NCI-H774 (cell line): ENCODE data around the gene RUVBL2.

Experiments
- DNase-seq: peaks from one replicate; lab custom pipeline; 2025; lab: John Stamatoyannopoulos, UW

The RUVBL2 gene

DNA sequence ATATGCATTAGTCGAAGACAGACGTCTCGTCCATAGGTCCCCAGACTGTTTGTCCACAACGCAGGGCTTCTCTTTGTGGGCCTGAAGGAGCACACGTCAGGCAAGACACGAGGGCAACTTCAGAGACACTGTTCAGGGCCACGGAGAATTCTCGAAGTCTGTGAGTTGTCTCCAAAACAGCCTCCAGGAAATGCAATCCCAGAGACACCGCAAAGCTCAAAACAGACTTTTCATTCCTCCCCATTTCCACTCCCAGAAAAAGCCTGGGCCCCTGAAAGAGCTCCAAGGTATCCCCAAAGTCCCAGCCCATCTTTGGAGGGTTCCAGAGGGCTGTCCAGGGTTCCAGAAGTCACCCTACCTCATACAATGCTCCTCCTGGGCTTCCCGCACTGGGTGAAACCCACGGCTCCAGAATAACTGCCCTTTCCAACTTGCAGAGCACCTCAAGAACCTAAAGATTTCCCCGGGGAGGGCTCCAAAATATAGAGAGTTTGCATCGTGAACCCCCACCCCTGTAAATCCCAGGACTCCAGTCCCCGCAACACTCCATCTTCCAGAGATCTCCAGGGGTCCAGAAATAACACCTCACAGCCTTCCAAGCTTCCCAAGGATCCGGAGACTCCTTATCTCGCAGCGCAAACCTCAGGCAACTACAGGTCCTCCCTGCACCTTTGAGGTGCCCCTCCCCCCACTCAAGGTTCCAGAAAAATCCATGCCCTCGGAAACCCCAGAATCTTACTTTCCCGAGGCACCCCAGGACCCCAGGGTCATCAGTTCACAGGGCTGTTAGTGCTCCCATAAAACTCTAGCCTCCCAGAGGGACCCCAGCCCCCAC is 29.3 kb upstream of the RUVBL2 start:
- no peak for DNase-seq

DNA sequence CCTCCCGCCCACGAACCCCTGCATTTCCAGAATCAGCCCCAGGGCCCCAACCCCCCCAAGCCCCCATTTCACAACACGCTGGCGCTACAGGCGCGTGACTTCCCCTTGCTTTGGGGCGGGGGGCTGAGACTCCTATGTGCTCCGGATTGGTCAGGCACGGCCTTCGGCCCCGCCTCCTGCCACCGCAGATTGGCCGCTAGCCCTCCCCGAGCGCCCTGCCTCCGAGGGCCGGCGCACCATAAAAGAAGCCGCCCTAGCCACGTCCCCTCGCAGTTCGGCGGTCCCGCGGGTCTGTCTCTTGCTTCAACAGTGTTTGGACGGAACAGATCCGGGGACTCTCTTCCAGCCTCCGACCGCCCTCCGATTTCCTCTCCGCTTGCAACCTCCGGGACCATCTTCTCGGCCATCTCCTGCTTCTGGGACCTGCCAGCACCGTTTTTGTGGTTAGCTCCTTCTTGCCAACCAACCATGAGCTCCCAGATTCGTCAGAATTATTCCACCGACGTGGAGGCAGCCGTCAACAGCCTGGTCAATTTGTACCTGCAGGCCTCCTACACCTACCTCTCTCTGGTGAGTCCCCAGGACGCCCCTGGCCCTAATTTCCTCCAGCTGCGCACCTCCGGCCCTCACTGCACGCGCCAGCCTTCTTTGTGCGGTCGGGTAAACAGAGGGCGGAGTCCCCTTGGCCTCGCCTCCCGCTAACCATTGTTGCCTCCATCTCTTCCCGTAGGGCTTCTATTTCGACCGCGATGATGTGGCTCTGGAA is 28.5 kb upstream of the RUVBL2 start, which contains the start of gene FTL:
Gene FTL, plus strand, starts transcription at position 270 of the 766 bp plus-strand sequence. Its CDS starts 199 bp downstream, at position 469.
- DNase-seq: peak; percentile 89

DNA sequence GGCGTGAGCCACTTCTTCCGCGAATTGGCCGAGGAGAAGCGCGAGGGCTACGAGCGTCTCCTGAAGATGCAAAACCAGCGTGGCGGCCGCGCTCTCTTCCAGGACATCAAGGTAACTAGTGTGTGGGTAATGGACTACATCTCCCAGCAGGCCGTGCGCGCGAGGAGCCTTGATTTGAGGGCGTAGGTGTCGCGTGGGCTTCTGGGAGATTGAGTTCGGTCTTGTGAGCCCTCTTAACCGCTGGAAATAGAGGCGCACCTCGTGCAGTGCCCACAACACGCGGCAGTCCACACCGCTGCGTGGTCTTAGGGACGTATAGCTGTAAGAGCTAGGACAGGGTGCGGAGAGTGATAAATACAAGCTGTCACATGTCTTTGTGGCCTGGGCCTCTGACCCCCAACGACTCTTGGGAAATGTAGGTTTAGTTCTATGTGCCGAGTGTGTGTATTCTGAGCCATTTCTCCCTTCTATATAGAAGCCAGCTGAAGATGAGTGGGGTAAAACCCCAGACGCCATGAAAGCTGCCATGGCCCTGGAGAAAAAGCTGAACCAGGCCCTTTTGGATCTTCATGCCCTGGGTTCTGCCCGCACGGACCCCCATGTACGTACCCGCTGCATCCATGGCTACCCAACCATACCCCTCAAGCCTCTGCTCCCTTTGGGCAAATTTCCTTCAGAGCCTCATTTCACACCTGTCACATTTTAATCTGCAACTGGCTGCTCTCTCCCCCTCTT is 27.7 kb upstream of the RUVBL2 start:
- DNase-seq: peak; percentile 77

DNA sequence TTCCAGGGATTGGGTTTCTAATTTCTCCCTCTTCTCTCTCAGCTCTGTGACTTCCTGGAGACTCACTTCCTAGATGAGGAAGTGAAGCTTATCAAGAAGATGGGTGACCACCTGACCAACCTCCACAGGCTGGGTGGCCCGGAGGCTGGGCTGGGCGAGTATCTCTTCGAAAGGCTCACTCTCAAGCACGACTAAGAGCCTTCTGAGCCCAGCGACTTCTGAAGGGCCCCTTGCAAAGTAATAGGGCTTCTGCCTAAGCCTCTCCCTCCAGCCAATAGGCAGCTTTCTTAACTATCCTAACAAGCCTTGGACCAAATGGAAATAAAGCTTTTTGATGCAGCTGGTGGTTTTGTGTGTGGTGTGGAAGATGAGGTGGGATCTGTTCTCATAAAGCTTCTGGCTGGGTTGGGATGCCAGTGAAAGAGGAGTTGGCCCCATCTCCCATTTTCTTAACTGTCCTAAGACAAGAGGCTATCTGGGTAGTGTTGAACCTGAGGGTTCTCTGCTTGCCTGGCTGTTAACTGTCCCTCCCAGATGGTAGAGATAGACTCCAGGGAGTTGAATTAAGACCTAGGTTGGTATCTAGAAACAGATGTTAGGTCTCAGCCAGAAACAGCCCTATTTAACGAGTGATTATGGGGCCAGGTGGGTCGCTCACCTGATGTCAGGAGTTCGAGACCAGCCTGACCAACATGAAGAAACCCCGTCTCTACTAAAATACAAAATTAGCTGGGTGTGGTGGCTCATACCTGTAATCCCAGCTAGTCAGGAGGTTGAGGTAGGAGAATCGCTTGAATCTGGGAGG is 26.9 kb upstream of the RUVBL2 start:
- no peak for DNase-seq

DNA sequence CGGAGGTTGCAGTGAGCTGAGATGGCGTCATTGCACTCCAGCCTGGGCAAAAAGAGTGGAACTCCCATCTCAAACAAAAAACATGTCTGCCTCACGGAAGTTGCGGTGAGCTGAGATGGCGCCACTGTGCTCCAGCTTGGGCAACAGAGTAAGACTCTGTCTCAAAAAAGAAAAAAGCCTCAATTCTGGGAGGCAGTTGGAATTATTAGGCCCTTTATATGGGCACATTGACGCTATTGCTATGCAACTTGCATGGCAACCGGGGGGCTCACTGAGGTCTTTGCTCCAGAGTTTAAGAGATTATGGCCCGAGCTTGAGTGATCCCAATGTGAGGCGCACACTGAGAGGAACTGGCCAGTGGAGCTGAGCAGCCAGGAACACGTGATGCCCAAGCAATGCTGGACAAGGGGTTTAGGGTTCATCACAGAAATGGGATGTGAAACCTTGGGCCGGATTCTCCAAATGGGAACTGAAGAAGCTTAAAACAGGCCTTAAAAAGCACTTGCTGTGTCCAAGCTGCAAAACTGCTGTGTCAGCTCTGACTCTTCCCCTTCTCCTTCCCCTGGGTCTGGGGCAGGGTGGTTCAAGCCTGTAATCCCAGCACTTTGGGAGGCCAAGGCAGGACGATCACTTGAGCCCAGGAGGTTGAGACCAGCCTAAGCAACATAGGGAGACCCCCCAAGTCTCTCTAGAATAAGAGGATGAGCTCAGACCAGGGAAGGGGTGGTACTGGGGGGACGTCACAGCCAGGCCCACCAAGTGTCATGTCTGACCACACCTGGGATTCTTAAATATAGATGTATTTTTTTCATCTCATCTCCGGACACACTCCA is 26.1 kb upstream of the RUVBL2 start:
- DNase-seq: no peak

DNA sequence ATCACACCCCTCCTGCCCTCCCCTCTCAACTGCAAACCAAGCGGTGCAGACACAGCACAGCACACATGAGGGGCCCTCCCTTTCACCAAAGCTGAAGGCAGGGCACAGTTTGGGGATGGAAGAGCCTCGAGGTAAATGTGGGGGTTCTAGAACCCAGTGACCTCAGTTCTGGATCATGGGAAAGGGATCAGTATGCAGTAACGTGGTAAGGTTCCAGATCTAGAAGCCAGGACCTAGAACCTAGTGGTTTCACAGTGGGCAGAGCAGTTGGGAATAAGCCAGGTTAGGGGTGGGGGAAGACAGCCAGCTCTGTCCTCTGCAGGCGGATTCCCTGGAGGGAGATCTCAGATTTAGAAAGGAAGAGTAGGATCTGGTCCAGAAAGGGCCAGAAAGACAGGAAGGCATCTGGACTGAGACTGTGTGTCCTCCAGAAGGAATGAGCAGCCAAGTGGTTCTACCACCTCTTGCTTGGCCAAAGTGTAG is 25.5 kb upstream of the RUVBL2 start:
- no peak for DNase-seq

DNA sequence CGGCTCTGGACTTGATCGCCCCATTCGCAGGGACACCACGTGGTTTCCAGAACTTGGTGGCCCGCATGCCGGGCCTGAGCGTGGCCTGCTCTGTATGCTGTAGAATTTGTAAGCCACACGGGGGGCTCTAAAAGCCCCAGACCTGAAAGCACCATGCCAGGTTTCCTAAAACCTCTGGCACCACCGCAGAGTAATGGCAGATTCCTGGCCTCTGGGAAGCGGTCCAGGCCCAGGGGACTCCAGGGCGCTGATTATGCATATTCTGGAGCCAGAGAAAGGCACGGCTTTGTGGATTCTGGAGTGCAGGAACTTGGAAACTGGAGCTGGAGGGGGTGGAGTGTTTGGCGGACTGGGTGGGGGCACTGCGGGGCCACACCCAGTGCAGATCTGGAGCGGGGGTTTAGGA is 24.9 kb upstream of the RUVBL2 start:
- DNase-seq: no peak

DNA sequence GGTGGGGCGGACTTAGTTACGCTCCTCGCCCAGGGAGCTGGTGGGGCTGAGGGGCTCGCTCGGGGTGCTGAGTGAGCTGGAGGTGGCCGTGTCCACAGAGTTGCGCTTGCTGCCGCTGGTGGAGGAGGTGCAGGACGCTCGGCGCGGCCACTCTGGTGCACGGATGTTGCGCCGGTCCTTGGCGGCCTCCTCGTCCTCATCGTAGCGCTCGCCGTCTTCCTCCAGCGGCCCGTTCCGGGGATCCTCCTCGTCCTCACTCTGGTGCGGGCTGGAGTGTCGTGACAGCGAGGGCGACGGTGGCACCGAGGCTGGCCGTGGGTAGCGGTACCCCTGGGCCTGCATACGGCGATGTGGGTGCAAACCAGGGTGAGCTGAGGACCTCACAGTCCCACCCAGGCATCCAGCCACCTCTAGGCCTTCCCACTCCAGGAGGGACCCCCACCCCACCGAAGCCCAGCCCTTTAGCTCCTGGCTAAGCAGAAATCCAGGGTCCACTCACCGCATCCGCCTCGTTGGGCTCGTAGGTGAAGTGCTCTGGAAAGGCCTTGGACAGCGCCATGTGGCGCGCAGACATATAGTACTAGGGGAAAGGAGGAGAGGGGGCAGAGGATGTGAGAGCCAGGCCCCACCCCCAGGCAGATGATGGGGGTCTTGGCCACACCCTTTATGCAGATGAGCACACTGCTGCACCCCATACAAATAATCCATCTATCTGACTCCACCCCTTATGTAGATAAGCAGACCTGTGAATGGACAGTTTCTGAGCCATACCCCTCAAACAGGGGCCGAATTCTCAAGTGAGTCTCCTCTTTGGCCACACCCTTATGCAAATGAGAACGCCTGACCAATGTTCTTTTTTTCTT is 24.2 kb upstream of the RUVBL2 start:
- DNase-seq: no peak

DNA sequence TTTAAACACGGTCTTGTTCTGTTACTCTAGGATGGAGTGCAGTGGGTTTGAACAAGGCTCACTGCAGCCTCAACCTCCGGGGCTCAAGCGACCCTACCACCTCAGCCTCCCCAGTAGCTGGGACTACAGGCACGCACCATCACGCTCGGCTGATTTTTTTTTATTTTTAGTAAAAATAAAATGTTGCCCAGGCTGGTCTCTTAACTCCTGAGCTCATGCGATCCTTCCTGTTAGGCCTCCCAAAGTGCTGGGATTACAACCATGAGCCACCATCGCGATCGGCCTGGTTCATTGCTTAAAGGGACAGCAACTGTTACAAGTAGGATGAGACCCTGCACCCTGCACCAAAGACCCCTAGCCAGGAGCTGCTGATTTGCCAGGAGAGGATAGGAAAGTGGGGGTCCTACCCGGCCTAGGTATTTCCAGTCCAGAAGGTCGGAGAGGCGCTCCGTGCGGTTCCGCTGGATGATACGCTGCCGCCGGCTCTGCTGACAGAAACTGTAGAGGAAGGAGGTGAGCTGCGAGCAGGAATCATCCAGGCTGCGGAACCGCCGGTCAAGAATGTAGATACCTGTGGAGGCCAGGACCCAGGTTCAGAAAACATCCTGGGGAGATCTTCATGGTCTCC is 23.4 kb upstream of the RUVBL2 start:
- DNase-seq: no peak

DNA sequence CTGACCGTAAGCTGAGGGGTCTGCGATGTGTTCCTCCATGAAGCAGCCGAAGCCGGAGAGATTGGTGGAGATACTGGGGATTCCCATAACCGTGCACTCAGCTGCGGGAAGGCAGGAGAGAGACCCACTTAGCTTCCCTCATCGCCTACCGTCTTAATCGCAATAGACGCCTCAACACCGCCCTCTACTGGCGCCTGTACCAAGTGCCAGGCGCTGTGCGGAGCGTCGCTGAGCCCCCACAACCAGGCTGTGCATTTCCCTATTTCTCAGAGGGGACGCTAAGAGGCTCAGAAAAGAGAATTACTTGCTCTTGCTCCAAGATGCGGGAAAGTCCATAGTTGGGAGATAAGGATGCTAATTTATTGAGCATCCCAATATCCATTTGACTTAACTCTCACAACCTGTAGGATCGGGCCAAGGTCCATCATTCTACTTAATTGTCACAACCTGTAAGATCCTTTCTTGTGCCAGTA is 22.7 kb upstream of the RUVBL2 start:
- DNase-seq: peak; percentile 11

DNA sequence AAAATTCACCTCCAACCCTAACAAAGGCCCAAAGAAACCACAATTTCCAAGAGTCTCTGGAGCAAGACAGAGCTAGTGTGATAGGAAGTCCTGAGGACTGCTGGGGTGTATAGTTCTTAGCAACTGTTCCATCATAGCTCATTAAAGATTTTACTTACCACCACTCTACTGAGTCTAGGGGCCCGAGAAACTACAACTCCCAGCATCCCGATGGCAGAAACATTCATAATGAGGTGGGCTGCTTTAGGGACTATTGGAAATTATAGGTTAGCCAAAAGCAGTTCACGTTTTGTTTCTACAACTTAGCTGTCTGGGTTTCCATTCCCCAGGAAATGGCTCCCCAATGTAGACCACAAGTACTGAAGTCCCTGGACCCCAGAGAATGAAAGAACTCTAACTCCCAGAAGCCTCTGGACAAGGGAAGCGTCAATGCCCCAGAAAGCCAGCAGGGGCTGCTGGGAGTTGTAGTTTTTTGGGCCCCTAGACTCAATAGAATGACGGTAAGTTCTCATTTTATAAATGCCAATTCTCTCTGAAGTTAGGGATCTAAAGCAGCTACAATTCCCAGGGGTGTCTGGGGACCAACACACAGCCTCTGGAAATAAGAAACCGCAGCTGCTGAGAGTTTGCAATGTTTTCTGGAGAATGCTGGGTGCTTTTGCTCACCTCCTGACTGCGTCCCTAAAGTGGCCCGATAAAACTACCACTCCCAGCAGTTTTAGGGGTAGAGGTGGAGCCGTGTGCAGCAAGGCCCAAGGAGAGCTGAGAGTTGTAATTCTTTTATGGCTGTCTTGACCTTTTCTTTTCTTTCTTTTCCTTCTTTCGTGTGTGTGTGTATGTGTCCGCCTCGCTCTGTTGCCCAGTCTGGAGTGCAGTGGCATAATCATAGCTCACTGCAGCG is 17.5 kb upstream of the RUVBL2 start:
- no peak for DNase-seq

DNA sequence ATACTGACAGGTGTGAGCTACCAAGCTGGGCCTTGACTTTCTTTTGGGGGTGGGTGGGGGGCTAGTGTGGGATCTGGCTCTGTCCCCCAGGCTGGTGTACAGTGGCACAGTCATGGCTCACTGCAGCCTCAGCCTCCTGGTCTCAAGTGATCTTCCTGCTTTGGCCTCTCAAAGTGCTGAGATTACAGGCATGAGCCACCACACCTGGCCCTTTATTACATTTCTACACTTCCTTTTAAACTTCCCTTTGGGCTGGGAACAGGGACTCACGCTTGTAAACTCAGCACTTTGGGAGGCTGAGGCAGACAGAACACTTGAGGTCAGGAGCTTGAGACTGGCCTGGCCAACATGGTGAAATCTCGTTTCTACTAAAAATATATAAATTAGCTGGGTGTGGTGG is 16.6 kb upstream of the RUVBL2 start:
- DNase-seq: no peak

DNA sequence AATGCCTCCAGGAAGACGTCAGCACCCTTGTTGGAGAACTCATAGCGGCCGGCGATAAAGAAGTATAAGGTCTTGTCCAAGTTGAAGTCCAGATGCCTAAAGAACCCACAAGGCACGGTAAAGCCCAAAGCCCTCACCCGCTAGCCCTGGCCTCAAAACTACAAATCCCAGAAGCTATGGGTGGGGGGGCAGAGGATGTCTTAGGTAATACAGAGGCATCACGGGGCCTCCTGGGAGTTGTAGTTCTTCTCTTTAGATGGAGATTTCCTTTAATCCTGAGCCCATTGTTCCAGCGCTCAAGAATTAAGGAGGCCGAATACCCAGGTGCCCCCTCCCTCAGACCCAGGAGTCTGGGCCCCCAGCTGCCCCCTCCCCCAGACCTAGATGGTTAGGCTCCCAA is 11.4 kb upstream of the RUVBL2 start:
- DNase-seq: no peak

DNA sequence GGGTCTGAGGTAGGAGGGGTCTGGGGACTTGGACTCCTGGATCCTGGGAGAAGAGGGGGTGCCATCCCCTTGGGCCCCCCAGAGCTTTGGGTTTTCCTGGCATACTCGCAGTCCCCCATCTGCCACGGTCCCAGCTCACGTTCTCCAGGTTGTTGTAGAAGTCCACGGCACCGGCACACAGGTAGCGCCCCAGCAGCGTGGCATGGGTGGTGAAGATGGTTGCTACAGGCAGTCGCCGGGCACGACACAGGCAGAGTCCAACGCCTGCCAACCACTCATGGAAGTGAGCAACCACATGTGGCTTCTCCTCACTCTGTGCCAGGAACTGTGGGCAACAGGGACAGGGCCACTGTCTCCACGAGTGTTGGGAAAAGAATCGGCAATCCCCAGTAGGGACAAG is 8.0 kb upstream of the RUVBL2 start:
- DNase-seq: no peak

DNA sequence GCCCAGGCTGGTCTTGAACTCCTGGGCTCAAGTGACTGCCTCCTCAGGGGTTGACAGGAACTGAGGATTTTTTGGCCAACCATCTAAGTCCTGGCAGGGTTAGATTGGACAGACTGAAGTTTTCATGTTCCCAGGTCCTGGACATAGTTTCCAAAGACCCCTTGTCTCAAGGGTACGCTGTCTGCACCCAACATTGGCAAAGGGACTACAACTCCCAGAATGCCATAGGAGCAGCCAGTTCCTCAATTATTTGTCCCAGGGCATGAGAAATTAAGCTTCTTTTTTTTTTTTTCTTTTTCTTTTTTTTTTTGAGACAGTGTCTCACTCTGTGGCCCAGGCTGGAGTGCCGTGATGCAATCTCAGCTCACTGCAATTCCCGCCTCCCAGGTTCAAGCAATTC is 7.5 kb upstream of the RUVBL2 start:
- no peak for DNase-seq

DNA sequence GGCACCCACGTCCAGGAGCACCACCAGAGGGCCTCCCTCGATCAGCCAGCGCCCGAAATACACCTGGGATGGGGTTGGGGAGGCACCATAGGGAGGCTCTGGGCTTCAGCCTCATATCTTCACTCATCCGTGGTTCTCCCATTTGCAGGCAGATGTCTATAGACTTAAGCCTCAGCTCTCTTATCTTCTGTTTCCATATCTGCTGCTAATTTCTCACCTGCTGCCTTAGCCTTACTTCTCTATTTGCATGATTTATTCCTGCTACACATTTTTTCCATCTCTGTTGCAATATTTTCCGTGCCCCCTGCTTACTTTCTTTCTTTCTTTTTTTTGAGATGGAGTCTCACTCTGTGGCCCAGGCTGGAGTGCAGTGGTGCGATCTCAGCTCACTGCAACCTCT is 6.4 kb upstream of the RUVBL2 start:
- DNase-seq: no peak

DNA sequence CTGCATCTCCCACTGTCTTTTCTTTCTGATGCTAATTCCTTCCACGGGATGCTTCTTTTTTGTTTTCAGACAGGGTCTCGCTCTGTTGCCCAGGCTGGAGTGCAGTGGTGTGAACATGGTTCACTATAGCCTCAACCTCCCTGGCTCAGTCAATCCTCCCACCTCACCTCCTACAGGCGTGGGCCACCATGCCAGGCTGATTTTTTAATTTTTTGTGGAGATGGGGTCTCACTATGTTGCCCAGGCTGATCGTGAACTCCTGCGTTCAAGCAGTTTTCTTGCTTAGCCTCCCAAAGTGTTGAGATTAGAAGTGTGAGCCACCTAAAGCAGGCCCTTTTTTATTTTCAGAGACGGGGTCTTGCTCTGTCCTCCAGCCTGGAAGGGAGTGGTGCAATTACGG is 5.4 kb upstream of the RUVBL2 start:
- no peak for DNase-seq

DNA sequence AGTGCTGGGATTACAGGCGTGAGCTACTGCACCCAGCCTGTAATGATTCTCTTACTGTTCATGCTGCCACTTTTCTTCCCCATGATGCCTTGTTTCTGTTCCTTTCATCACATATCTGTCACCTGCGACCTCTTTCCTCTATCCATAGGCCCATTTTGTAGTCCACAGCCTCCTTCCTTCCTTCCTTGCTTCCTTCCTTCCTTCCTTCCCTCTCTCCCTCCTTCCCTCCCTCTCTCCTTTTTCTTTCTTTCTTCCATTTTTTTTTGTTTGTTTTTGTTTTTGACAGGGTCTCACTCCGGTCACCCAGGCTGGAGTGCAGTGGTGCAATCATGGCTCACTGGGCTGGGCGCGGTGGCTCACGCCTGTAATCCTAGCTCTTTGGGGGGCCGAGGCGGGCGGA is 4.8 kb upstream of the RUVBL2 start:
- no peak for DNase-seq
